GM12864 (cell line): ENCODE data around the gene GPA33.

ENCODE experiments used
- DNase-seq: peaks from one replicate; pipeline ENCODE4 v3.0.0-alpha.2; 2011; ENCODE audit warnings: low read depth
- H3K4me3 ChIP-seq: 2 replicates; pipeline ENCODE4 v1.5.1; 2011; ENCODE audit warnings: mild to moderate bottlenecking, low read depth, low read length, control low read depth
- CTCF ChIP-seq: IDR thresholded peaks from 2 replicates; pipeline ENCODE4 v1.5.1; 2011; ENCODE audit warnings: low read depth, mild to moderate bottlenecking, moderate library complexity, low read length, control low read depth, inconsistent platforms; ENCODE audit errors: missing control alignments

GPA33 gene

GRCh38 chr1:167016100-167016750 lies 74.0 kb downstream of the GPA33 start:
- TF ChIP-seq CTCF, result no peak
- no peak overlapping the region for H3K4me3 ChIP-seq
- DNase-seq, result no peak

- H3K4me3 ChIP-seq, result no peak overlapping the region
- DNase-seq, result no peak
- TF ChIP-seq CTCF, result no peak
Measured at GRCh38 chr1:167013108-167013929, 76.9 kb downstream of the GPA33 start.

- TF ChIP-seq CTCF, result no peak
- no peak overlapping the region for H3K4me3 ChIP-seq
- DNase-seq, result no peak
Measured at GRCh38 chr1:167012570-167012969, 77.6 kb downstream of the GPA33 start.

- no peak for DNase-seq
- TF ChIP-seq CTCF, result no peak
- no peak overlapping the region for H3K4me3 ChIP-seq
Measured at GRCh38 chr1:167011560-167012191, 78.5 kb downstream of the GPA33 start.

GRCh38 chr1:167003711-167004110 lies 86.5 kb downstream of the GPA33 start:
- TF ChIP-seq CTCF, result no peak
- no peak for DNase-seq
- no peak overlapping the region for H3K4me3 ChIP-seq
